ENCODE measurements around the gene STON2.
"Not testable (repeated sequence)": the region's sequence is repeated elsewhere in the genome, so short reads cannot be mapped to it uniquely, and the experiment has no call there.

The STON2 gene

DNA sequence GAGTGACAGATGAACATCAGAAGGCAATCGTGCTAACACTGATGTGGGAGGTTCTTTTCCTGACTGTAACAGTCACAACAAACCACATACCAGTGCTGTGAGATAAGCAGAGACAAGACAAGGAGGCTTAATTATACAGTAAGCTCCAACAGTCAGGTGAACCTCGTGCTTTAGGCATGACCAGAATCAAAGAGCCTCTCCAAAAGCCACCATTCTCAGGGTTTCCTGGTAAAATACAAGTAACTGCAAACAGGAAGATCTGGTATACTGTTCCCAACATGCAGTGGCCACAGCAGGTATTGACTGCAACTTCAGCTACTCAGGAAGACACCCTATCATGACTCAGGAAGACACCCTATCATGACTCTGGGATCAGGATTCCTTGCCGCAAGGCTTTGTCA lies 132.1 kb downstream of the STON2 start:
- no peak for DNase-seq (ENCODE audit: low spot score)

DNA sequence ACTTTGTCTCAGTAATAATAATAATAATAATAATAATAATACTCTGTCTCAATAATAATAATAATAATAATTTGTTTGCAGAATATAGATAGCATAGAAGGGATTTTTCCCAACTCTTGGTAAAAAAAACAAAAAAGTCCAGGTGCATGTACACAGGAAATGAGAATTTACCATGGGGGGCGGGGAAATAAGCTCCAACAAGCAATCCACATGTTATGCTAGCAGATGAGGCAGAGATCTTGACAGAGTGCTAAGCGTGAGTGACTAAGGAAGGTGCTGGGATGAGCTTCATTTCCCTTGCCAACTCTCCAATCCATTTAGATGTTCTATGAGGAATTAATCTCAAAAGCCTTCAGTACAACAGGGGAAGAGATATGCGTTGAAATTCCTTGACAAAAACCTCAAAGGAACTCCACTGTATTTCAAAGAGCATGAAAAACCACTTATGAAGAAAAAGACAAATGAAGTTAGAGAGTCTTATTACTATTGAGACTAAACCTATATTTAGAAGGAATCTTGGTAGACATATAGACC lies 134.4 kb downstream of the STON2 start:
- no peak for DNase-seq (ENCODE audit: low spot score)

DNA sequence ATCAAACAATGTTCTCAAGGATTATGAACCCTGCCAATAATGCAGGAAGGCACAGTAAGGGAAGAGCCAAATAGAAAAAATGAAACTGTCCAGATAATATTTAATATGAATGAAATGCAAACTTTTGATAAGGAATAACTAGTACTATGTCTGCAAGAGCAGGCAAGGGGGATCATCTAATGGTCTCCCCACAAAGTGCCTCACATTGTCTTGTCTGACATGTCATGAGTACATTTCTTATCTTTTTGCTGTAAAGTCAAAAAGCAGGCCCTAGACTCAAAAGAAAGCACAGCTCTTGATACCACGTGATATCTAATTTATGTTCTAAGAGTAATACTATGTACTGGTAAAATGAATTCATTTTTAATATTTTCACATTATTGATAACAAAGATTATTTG lies 135.5 kb downstream of the STON2 start:
- no peak for DNase-seq (ENCODE audit: low spot score)

DNA sequence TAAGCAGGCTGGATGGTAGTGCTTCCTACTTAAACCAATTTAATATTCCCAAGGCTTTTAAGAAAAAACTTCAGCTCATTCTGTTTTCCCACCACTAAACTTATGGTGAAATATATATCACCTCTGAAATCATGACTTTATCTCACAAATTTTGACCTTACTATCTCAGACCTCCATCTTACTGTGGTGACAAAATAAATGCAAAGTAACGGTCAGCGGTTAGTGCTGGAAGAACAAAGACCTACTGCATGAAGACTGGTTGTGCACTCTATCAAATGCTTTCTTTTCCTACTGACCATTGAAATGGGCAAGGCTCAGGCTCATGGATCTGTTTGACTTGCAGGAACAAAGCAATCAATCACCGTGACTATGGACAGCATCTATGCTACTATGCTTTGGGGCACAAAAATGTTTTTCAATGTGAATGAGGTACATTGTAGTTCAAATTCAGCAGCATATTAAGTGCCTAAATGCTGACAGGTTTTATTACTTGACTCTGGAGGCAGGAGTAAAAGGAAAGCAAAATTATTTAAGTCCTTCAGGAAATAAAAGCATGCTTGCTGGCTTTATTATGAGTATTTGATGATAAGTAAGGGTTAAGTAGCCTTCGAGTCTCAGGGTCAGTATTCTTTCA lies 136.2 kb downstream of the STON2 start:
- DNase-seq (ENCODE audit: low spot score): no peak

DNA sequence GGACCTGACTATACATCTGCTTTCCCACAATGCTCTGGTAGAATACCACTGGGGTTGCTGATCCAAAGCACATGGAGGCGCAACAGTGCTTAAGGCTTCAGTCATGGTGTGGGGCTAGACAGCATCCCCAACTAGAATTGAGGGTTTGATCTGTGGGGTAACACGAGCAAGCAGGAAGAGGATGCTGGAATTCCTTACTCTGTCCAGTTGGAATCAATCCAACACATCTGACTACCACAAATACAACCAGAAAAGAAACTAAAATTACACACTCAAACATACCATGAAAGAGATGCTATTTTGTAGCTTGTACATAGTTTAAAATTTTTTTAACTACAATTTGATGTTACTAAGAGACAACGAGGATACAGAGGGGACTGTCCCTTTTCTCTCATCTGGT lies 138.9 kb downstream of the STON2 start:
- no peak for DNase-seq (ENCODE audit: low spot score)

DNA sequence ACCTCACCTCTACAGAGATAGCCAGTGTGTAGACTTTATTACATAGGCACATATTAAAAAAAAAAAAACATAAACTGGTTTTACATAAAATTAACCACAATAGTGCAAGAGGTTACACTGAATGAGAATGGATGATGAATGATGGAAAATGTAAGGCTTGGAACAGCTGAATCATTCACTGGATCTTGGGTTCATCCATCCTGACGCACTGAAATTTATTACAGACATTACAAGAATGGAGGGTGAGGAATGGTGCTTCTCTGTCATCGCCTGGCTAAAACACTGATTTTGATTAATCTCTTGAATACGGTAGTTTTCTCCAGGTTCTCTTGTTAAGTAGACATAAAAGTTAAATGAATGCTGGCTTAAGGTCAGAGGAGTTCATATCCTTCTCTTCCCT lies 139.4 kb downstream of the STON2 start:
- DNase-seq (ENCODE audit: low spot score): no peak

DNA sequence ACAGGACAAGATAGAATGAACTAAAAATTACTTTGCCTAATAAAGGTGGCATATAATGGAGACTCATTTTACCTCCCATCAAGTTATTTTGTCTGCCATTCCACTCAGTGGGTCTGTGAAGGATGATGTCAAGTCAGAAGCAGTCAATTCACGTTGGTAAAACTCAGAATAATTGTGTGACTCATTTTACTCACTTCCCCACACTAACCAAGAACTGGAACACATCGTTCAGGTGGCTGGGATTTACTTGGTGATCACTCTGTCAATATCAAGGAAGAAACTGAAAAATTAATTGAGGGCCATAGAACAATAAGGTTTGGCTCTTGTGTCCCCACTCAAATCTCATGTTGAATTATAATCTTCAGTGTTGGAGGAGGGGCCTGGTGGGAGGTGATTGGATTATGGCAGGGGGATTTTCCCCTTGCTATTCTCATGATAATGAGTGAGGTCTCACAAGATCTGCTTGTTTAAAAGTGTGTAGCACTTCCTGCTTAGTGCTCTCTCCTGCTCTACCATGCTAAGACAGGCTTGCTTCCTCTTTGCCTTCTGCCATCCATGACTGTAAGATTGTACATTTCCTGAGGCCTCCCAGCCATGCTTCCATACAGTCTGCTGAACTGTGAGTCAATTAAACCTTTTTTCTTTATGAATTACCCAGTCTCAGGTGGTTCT lies 143.7 kb downstream of the STON2 start:
- no peak for DNase-seq (ENCODE audit: low spot score)

DNA sequence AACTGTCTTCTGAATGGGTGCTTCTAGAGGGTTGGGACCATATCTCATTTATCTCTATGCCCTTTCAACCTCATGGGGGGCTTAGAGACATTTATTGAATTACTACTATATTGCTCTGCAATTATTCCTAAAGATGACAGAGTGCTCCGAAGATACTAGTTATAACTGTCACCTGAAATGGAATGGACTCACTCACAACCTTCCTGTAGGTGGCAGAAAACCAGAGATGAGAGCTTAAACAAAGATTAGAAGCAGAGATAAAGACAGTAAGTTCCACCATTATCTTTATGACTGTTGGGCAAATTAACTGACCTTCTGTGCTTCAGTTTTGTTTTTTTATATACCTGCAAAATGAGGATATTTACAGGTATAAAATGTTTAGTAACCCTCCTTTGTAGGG lies 147.8 kb downstream of the STON2 start:
- no peak for DNase-seq (ENCODE audit: low spot score)

DNA sequence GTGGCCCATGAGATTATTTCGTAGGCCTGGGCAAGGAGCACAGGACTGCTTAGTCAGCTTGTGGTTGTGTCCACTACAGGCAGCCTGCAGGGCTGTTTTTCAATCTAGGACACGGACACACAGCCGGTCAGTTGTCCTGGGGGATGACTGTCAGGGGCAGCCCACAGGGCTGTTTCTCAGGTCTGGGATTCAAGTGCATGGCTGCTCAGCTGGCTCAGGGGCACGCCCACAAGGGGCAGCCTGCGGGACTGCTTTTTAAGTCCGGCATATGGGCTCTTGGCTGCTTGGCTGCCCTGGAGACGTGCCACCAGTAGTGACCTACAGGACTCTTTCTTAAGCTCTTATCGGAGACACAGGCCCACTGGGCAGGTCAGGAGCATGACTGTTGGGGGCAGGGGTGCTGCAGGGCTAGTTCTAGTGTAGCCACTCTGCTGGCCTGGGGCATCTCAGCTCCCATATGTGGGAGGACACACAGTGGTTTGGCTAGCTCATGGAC lies 152.8 kb downstream of the STON2 start:
- DNase-seq (ENCODE audit: low spot score): no peak

DNA sequence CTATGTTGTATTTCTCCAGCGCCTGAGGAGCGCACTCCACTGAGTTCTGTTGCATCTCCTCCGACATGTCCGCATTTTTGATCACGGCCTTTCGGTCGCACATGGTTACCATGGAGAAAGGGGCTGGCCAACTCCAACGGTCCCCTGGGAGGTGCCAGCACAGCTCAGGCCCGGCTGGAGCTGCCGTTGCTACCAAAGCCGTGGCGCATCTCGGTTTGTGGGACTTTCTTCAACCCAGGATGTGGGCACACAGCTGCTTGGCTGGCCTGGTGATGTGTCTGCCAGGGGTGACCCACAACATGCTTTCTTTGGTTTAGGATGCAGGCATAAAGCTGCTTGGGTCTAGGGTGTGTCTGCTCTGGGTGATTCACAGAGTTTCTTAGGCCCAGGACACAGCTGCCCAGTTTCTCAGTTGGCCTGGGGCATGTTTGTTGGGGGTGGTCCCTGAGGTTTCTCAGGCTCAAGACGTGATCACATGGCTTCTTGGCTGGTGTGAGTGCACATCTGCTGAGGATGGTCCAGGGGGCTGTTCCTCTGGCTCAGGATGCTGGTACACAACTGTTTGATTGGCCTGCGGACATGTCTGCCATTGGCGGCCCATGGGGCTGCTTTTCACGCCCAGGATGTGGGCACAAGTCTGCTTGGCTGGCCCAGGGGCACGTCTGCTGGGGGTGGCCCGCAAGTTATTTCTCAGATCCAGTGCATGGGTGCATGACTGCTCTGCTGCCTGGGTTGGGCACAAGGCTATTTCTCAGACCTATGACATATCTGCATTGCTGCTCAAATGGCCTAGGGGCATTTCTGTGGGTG lies 153.5 kb downstream of the STON2 start:
- no peak for DNase-seq (ENCODE audit: low spot score)

DNA sequence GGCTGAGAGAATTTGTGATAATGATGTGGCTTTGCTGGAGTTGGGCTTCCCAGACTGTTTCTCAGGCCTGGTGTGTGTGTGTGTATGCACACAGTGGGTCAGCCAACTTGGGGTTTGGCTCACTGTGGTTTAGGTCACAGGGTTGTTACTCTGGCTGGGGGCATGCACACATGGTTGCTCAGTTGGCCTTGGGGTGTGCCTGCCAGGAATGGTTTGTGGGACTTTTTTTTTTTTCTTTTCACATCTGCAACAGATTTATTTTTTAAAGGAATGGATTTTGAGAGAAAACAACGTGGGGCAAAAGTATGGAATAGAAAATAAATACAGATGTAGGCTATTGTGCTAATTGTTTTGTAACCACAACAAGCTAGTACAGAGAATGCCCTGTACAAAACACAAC lies 154.4 kb downstream of the STON2 start:
- no peak for DNase-seq (ENCODE audit: low spot score)

DNA sequence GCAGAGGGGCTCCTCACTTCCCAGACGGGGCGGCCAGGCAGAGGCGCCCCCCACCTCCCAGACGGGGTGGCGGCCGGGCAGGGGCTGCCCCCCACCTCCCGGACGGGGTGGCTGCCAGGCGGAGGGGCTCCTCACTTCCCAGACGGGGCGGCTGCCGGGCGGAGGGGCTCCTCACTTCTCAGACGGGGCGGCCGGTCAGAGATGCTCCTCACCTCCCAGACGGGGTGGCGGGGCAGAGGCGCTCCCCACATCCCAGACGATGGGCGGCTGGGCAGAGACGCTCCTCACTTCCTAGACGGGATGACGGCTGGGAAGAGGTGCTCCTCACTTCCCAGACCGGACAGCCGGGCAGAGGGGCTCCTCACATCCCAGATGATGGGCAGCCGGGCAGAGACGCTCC lies 155.7 kb downstream of the STON2 start:
- not testable (repeated sequence) for DNase-seq (ENCODE audit: low spot score)

DNA sequence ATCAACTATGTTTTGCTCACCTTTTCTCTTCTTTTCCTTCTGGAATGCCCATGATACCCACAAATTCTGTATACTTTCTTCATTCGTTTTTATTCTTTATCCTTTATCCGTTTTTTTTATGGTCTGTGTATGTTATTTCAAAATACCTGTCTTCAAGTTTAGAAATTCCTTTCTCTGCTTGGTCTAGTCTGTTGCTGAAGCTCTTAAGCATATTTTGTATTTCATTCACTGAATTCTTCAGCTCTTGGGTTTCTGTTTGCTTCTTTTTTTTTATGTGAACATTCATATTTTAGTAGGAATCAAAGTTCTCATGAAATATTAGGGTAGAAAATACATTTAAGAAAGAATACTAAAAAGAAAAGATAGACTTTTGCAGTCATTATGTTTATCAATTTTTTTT lies 156.6 kb downstream of the STON2 start:
- DNase-seq (ENCODE audit: low spot score): no peak

DNA sequence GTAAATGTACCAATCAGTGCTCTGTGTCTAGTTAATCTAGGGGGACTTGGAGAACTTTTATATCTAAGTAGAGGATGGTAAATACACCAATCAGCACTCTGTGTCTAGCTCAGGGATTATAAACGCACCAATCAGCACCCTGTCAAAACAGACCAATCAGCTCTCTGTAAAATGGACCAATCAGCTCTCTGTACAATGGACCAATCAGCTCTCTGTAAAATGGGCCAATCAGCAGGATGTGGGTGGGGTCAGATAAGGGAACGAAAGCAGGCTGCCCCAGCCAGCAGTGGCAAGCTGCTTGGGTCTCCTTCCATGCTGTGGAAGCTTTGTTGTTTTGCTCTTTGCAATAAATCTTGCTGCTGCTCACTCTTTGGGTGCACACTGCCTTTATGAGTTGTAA lies 163.3 kb downstream of the STON2 start:
- not testable (repeated sequence) for DNase-seq (ENCODE audit: low spot score)

DNA sequence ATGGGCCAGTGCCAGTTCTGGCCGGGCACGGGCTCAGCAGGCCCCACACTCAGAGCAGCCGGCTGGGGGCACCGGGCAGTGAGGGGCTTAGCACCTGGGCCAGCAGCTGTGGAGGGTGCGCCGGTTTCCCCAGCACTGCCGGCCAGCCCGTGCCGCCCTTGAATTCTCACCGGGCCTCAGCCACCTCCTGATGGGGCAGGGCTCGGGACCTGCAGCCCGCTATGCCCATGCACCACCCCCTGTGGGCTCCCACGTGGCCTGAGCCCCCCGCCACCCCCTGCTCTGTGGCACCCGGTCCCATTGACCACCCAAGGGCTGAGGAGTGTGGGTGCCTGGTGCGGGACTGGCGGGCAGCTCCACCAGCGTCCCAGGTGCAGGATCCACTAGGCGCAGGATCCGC lies 164.0 kb downstream of the STON2 start:
- DNase-seq (ENCODE audit: low spot score): no peak

DNA sequence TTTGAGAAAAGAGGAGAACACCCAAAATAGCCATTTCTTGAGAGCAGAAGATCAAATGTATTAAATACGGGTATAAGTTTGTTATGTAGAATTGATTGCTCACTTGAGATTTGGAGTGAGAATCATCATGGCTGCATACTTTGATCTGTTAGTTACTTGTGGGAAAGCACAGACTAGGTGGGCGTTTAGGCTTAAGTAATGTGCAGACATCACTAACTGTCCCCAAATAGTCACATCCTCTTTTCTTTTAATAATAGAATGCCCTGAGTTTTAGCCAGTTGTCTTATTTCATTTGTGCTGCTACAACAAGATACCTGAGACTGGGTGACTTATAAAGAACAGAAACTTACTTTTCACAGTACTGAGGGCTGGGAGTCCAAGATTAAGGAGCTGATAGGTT lies 165.0 kb downstream of the STON2 start:
- DNase-seq (ENCODE audit: low spot score): no peak

DNA sequence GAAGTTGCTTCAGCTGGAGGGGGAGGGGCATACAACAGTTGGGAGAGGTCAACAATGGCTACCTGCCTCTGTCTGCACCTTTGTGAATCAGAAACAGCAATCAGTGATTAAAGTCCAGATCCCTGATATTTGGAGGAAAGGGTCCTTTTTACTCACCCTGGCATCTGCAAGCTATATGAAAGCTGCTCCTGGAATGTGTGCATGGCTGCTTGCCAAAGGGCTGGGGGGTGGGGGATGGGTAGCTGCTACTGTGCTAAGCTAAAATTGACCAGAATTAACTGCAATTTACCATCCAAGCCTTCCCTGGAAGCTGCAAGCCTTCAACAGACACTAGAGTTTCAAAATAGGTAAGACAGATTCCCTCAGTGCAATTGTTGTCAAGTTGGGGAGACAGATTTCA lies 165.8 kb downstream of the STON2 start:
- DNase-seq (ENCODE audit: low spot score): no peak

DNA sequence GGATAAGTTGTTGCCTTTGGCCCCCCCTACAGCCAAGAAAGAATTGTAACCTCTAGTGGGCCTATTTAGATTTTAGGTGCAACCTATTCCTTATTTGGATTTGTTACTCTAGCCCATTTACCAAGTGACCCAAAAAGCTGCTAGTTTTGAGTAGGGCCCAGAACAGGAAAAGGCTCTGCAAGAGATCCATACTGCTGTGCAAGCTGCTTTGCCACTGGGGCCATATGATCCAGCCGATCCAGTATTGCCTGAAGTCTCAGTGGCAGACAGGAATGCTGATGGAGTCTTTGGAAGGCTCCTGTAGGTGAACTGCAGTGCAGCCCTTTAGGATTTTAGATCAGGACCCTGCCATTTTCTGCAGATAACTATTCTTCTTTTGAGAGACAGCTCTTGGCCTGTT lies 166.5 kb downstream of the STON2 start:
- no peak for DNase-seq (ENCODE audit: low spot score)

DNA sequence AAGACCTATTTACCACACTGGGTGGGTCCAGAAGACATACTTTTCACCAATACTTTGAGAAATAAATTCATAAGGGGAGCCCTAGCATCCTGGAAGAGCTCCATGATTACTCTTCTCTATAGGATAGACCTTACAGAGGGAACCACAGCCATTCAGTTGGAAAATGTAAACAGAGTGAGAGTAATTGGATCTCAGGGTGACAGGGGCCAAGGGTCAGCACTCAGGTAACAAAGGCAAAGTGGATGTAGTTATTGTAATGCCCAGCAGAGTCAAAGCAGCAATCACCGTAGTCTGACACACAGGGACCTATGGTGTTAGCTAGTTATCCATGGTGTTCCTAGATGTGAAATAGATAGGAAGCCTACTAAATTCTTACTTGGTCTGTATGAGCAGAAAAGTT lies 168.6 kb downstream of the STON2 start:
- no peak for DNase-seq (ENCODE audit: low spot score)

DNA sequence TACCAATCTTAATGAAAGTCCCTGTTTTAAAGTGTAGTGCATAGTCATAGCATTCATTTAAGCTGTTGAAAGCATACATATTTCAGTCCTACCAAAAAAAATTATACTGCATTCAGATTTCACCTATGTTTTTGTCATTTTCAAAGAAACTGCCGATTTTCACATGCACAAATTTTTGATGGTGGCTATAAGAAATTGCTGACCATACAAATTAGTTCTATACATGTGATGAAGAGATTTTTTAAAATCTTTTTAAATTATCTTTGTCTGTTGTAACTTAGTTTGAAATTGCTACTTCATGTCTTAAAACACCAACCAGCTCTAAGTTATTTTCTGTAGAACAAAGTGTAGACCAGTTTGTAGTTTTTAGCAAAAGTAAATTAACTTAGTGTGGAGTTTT lies 175.9 kb downstream of the STON2 start:
- no peak for DNase-seq (ENCODE audit: low spot score)

DNA sequence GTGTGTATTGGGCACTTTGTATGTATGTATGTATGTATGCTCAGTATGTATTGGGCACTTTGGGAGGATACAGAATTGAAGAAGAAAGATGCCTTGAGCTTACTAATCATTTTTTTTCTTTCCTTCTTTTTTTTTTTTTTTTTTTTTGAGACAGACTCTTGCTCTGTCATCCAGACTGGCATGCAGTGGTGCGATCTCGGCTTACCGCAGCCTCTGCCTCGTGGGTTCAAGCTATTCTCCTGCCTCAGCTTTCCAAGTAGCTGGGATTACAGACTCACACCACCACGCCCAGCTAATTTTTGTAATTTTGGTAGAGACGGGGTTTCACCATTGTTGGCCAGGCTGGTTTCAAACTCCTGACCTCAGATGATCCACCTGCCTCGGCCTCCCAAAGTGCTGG lies 176.3 kb downstream of the STON2 start:
- not testable (repeated sequence) for DNase-seq (ENCODE audit: low spot score)

DNA sequence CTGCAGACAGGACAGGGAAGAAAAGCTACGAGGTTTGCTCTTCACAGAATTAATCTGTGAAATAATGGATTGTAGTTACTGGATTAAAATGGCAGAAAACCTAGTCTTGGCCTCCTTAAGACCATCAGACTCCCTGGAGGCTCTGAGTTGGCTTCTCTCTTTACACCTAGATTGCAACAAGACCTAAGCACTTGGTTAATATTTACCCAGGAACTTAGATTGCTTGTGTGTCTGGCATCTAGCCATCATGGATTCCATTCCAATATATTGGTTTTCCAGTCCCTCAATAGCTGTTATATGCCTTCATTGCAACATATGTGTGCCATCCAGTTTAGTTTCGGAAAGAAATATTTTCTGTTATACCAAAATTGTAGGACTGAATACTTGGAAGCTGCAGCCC lies 177.4 kb downstream of the STON2 start:
- no peak for DNase-seq (ENCODE audit: low spot score)

DNA sequence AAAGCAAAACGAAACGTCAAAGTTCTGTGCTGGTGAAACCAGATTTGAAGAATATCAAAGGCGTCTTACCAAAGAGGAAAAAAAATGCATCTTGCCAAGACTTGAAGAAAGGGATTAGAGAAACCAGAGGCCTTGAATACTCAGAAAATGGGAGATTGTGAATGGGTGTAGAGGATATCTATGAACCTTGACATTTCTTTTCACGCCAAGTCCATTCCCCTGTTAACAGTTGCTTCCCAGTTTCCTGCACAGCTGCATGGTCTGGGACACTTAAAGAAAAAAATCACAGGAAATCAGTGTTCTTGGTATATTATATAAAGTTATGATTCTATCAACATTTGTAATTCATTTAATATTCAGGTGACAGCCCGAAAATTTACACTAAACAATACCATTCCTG lies 178.0 kb downstream of the STON2 start:
- no peak for DNase-seq (ENCODE audit: low spot score)

Measured in CD4-positive, alpha-beta T cell treated with Interleukin-2 at 100 ng/mL for 4 hours (primary cell).